Astrocyte of the cerebellum (primary cell): ENCODE measurements around the gene NSUN5.

Experiments
- DNase-seq: peaks from one replicate; pipeline ENCODE4 v3.0.0-alpha.2; 2011; ENCODE audit warnings: low read depth
- H3K4me3 ChIP-seq: 2 replicates; pipeline ENCODE4 v1.5.1; 2011; ENCODE audit warnings: mild to moderate bottlenecking, low read depth, low read length, moderate library complexity
- in situ Hi-C: cut with HindIII; loops from 2 replicates; pipeline ENCODE4 v1.10.0; 2017; ENCODE audit warnings: low sequenced_read_pairs
- TF ChIP-seq, protein P1 (sequence below): IDR thresholded peaks from 2 replicates; pipeline ENCODE4 v1.5.1; 2012; ENCODE audit warnings: low read length, low read depth, moderate library complexity, mild to moderate bottlenecking; ENCODE audit errors: missing control alignments

NSUN5 gene

DNA sequence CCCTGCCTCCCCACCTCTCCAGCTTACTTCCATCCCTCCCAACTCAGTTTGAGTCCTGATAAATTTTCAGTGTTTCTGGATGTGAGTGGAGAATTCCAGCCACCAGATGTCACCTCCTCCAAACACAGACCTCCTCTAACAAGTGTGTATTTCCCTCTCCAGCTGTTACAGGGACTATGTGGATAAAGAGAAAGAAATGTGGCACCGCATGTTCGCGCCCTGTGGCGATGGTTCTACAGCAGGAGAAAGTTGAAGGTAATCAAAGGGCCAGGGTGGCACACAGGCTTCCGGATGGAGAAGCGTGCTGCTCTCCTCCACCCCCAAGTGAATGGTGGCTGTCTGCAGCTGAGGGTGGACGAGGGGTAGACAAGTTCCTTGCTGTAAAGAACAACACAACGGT, 34.0 kb upstream of the NSUN5 start:
- H3K4me3 ChIP-seq, result no peak overlapping the region
- in situ Hi-C loops, result no loop called here
- peak; percentile 33 for DNase-seq

GRCh38 chr7:73341877-73342276, 33.3 kb upstream of the NSUN5 start:
- peak; percentile 20 for DNase-seq
- in situ Hi-C loops, result no loop called here
- TF ChIP-seq, protein P1, sequence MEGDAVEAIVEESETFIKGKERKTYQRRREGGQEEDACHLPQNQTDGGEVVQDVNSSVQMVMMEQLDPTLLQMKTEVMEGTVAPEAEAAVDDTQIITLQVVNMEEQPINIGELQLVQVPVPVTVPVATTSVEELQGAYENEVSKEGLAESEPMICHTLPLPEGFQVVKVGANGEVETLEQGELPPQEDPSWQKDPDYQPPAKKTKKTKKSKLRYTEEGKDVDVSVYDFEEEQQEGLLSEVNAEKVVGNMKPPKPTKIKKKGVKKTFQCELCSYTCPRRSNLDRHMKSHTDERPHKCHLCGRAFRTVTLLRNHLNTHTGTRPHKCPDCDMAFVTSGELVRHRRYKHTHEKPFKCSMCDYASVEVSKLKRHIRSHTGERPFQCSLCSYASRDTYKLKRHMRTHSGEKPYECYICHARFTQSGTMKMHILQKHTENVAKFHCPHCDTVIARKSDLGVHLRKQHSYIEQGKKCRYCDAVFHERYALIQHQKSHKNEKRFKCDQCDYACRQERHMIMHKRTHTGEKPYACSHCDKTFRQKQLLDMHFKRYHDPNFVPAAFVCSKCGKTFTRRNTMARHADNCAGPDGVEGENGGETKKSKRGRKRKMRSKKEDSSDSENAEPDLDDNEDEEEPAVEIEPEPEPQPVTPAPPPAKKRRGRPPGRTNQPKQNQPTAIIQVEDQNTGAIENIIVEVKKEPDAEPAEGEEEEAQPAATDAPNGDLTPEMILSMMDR, result no peak
- no peak overlapping the region for H3K4me3 ChIP-seq

More for the DNA sequence above, 34.0 kb upstream of the NSUN5 start:
- TF ChIP-seq, protein P1, result peak; percentile 64

GRCh38 chr7:73340514-73340913, 31.9 kb upstream of the NSUN5 start:
- no peak overlapping the region for H3K4me3 ChIP-seq
- in situ Hi-C loops, result no loop called here
- no peak for DNase-seq
- TF ChIP-seq, protein P1, result no peak

- DNase-seq, result no peak
- no peak overlapping the region for H3K4me3 ChIP-seq
- in situ Hi-C loops, result no loop called here
- TF ChIP-seq, protein P1, result no peak
Measured at GRCh38 chr7:73338321-73338720, 29.7 kb upstream of the NSUN5 start.

DNA sequence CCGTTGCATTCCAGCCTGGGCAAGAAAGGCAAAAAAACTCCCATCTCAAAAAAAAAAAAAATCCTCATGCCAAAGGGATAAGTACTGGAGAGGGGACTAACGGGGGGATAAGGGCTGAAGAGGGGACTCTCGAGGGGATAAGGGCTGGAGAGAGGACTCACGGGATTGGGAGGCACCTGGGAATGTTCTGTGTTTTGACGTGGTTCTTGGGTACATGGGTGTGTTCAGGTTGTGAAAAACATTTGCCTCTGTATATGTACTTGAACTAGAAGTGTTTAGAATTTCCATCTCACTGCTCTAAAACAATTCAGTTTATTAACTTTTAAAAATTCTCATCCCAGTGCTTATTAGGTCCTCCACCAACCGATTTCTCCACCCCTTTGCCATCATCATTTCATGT, 23.8 kb upstream of the NSUN5 start:
- H3K4me3 ChIP-seq, result no peak overlapping the region
- TF ChIP-seq, protein P1, result no peak
- DNase-seq, result no peak
- in situ Hi-C loops, result no loop called here

GRCh38 chr7:73330772-73331171, 22.1 kb upstream of the NSUN5 start:
- in situ Hi-C loops, result no loop called here
- no peak for DNase-seq
- TF ChIP-seq, protein P1, result no peak

More at GRCh38 chr7:73330772-73331171, 22.1 kb upstream of the NSUN5 start:
- no peak overlapping the region for H3K4me3 ChIP-seq
